Lung (tissue), 12 donors: ENCODE results near the gene ZSCAN23. TPM values are rescaled to one million over a fixed set of nuclear protein-coding genes. Genes with fewer than 3 reads are reported as not detected.
A peak's percentile ranks its signal among the peaks of the same experiment; 100 is the strongest.
"Not testable (repeated sequence)": the region's sequence is repeated elsewhere in the genome, so short reads cannot be mapped to it uniquely, and the experiment has no call there.

ENCODE experiments used
- ATAC-seq: fragments of 200-7000 bp; cut with Tn5 transposase; one replicate; pipeline ENCODE4 v1.9.1; 2020; ENCODE audit warnings: moderate number of reproducible peaks; ENCODE audit not compliant: insufficient read depth, low FRiP score
- DNase-seq, 3 donors: peaks; one replicate each; pipeline ENCODE4 v3.0.0-alpha.2; 2013 to 2017
- H3K27ac ChIP-seq, 2 donors: one replicate each; pipeline ENCODE4 v1.5.1; 2013; ENCODE audit warnings: mild to moderate bottlenecking in 2 of 2, moderate library complexity in 2 of 2, control low read depth in 1 of 2, inconsistent platforms in 1 of 2, low read depth in 1 of 2, low read length in 1 of 2
- H3K27me3 ChIP-seq, 3 donors: one replicate each; pipeline ENCODE4 v1.5.1; 2013; ENCODE audit warnings: low read length in 2 of 3; ENCODE audit not compliant: control insufficient read depth in 3 of 3, insufficient read depth in 3 of 3
- H3K36me3 ChIP-seq, 4 donors: one replicate each; pipeline ENCODE4 v1.5.1; 2013; ENCODE audit warnings: low read length in 4 of 4, mild to moderate bottlenecking in 1 of 4, moderate library complexity in 1 of 4; ENCODE audit not compliant: control insufficient read depth in 4 of 4, insufficient read depth in 4 of 4
- H3K4me1 ChIP-seq, 5 donors: one replicate each; pipeline ENCODE4 v1.5.1; 2013; ENCODE audit warnings: low read length in 5 of 5, mild to moderate bottlenecking in 2 of 5, moderate library complexity in 1 of 5; ENCODE audit not compliant: control insufficient read depth in 5 of 5, insufficient read depth in 5 of 5
- H3K4me3 ChIP-seq: one replicate; pipeline ENCODE4 v1.5.1; 2013; ENCODE audit warnings: mild to moderate bottlenecking, control low read depth, moderate library complexity
- H3K9ac ChIP-seq, 2 donors: one replicate each; pipeline ENCODE4 v1.5.1; 2013; ENCODE audit warnings: low read length in 2 of 2, control low read depth in 1 of 2; ENCODE audit not compliant: insufficient read depth in 1 of 2
- H3K9me3 ChIP-seq, 4 donors: one replicate each; pipeline ENCODE4 v1.5.1; 2013; ENCODE audit warnings: low read length in 3 of 4, mild to moderate bottlenecking in 1 of 4, moderate library complexity in 1 of 4; ENCODE audit not compliant: control insufficient read depth in 4 of 4, insufficient read depth in 3 of 4
- WGBS, 2 donors: extraction: QIAGEN DNeasy Blood & Tissue Kit; methylation state at CpG; one replicate each; pipeline ENCODE4 v1.1.7; 2013; 5-methylcytosine and 5-hydroxymethylcytosine counted together
- polyA plus RNA-seq, 2 donors: library from polyadenylated mRNA; stranded (reverse); fragments of 200-250 nt; gene quantifications; one replicate each; pipeline ENCODE4 v1.2.1, GENCODE V29; 2013
- total RNA-seq, 2 donors: library from RNA; depleted of rRNA in 1 of 2; stranded (reverse); fragments of >200 nt in 1 of 2; gene quantifications; one replicate each; pipeline ENCODE4 v1.2.1, GENCODE V29; 2014 to 2021
- TF ChIP-seq, protein P1 (sequence below): IDR thresholded peaks from 2 replicates; pipeline ENCODE4 v1.5.1; 2012; ENCODE audit warnings: mild to moderate bottlenecking; ENCODE audit errors: control extremely low read depth, extremely low read depth
- donor health status: control.
- donor health status: control.
- donor health status: Bipolar disorder and iron deficiency.
- donor health status: healthy.
- donor health status: DM: yes; HTN: yes; CAD: no.

ZSCAN23 gene
- total and polyA plus RNA-seq, 4 donors: 0.18 to 17.2 (median 1.8) TPM

GRCh38 chr6:28446818-28447511 is 3.7 kb upstream of the ZSCAN23 start:
- H3K27ac ChIP-seq: no peak overlapping the region
- no peaks in the 10 kb centered on the region for H3K27me3 ChIP-seq
- peaks cover 0 to 12% (median 0%) of the 10 kb centered on the region in 5 donors for H3K4me1 ChIP-seq
- H3K9me3 ChIP-seq: peaks cover 0 to 12% (median 0%) of the 10 kb centered on the region in 4 donors
- H3K9ac ChIP-seq: peak overlapping the region; percentile 50 to 53
- no peak for ATAC-seq
- peak; percentile 45 to 58 (median 54) for DNase-seq
- no peak overlapping the region for H3K4me3 ChIP-seq
- whole genome bisulfite sequencing, 2 donors: 4 to 6% methylated on average over 36 of the region's 36 CpGs
- TF ChIP-seq, protein P1, sequence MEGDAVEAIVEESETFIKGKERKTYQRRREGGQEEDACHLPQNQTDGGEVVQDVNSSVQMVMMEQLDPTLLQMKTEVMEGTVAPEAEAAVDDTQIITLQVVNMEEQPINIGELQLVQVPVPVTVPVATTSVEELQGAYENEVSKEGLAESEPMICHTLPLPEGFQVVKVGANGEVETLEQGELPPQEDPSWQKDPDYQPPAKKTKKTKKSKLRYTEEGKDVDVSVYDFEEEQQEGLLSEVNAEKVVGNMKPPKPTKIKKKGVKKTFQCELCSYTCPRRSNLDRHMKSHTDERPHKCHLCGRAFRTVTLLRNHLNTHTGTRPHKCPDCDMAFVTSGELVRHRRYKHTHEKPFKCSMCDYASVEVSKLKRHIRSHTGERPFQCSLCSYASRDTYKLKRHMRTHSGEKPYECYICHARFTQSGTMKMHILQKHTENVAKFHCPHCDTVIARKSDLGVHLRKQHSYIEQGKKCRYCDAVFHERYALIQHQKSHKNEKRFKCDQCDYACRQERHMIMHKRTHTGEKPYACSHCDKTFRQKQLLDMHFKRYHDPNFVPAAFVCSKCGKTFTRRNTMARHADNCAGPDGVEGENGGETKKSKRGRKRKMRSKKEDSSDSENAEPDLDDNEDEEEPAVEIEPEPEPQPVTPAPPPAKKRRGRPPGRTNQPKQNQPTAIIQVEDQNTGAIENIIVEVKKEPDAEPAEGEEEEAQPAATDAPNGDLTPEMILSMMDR: no peak
- H3K36me3 ChIP-seq: peaks cover 0 to 3% (median 0%) of the 10 kb centered on the region in 4 donors

GRCh38 chr6:28444759-28445158 is 1.5 kb upstream of the ZSCAN23 start:
- H3K27ac ChIP-seq, H3K9ac ChIP-seq, H3K4me3 ChIP-seq, H3K27me3 ChIP-seq, H3K36me3 ChIP-seq, ATAC-seq, DNase-seq: not testable (repeated sequence)
- WGBS, 2 donors: 93 to 97% methylated on average over 3 of the region's 3 CpGs
- H3K4me1 ChIP-seq: peaks cover 0 to 12% (median 0%) of the 10 kb centered on the region in 5 donors
- peaks cover 0 to 12% (median 0%) of the 10 kb centered on the region in 4 donors for H3K9me3 ChIP-seq

GRCh38 chr6:28442586-28442985 is 705 bp downstream of the ZSCAN23 start:
- 65 to 72% methylated on average over 7 of the region's 7 CpGs for WGBS, 2 donors
- DNase-seq (peak in 1 of 3 donors; percentile 15), ATAC-seq (no peak)
- TF ChIP-seq, protein P1: no peak
- Histone ChIP-seq H3K27me3 (no peaks in the 10 kb centered on the region), H3K9me3 (peaks cover 0 to 12% (median 0%) of the 10 kb centered on the region in 4 donors), H3K27ac (no peak overlapping the region), H3K9ac (peak overlapping the region; percentile 93 to 95), H3K4me3 (no peak overlapping the region), H3K36me3 (peaks cover 0 to 6% (median 4%) of the 10 kb centered on the region in 4 donors), H3K4me1 (peaks cover 0 to 11% (median 0%) of the 10 kb centered on the region in 5 donors)

GRCh38 chr6:28436404-28436803 is 6.9 kb downstream of the ZSCAN23 start:
- TF ChIP-seq, protein P1: no peak
- DNase-seq (no peak), ATAC-seq (no peak)
- Histone ChIP-seq H3K4me1 (no peaks in the 10 kb centered on the region), H3K27ac (no peak overlapping the region), H3K4me3 (no peak overlapping the region), H3K36me3 (peaks cover 2 to 15% (median 12%) of the 10 kb centered on the region in 4 donors), H3K27me3 (no peaks in the 10 kb centered on the region), H3K9me3 (peaks cover 0 to 2% (median 0%) of the 10 kb centered on the region in 4 donors), H3K9ac (no peak overlapping the region)
- 77 to 92% methylated on average over 3 of the region's 3 CpGs for WGBS, 2 donors
